GM12891 (cell line): ENCODE data around the gene ALK.

Experiments used
- DNase-seq: peaks from one replicate; pipeline ENCODE4 v3.0.0; 2011; ENCODE audit warnings: low spot score; ENCODE audit not compliant: insufficient read length
- FAIRE-seq: peaks from 2 replicates; lab custom pipeline; 2011; peaks lifted over from hg19 to GRCh38; lab: Jason Lieb, UNC
- PAX5 ChIP-seq: IDR thresholded peaks from 2 replicates; pipeline ENCODE4 v1.6.1; 2011; ENCODE audit warnings: low read length, moderate library complexity, mild to moderate bottlenecking; ENCODE audit not compliant: insufficient read depth, severe bottlenecking
- POLR2A ChIP-seq: IDR thresholded peaks from 2 replicates; pipeline ENCODE4 v1.6.1; 2011; ENCODE audit warnings: low read depth, low read length, control low read depth
- POLR2AphosphoS5 ChIP-seq: IDR thresholded peaks from 2 replicates; pipeline ENCODE4 v1.6.1; 2011; ENCODE audit warnings: low read depth, low read length, control low read depth
- POU2F2 ChIP-seq: IDR thresholded peaks from 2 replicates; pipeline ENCODE4 v1.6.1; 2011; ENCODE audit warnings: low read depth, mild to moderate bottlenecking, control low read depth, low read length, moderate library complexity
- SPI1 ChIP-seq: IDR thresholded peaks from 2 replicates; pipeline ENCODE4 v1.6.1; 2011; ENCODE audit warnings: low read depth, low read length, control low read depth
- TAF1 ChIP-seq: IDR thresholded peaks from 2 replicates; pipeline ENCODE4 v1.6.1; 2011; ENCODE audit warnings: low read depth, low read length, control low read depth

Gene ALK

GRCh38 chr2:29573612-29574011 is 347.8 kb downstream of the ALK start:
- DNase-seq (no peak), FAIRE-seq (no peak)
- TF ChIP-seq PAX5 (no peak), POU2F2 (no peak), TAF1 (no peak), POLR2A (no peak)

GRCh38 chr2:29573147-29573546 is 348.2 kb downstream of the ALK start:
- no peak for FAIRE-seq
- no peak for TF ChIP-seq POLR2A
- TF ChIP-seq SPI1, result no peak
- no peak for TF ChIP-seq POU2F2
- TF ChIP-seq TAF1, result no peak
- no peak for TF ChIP-seq PAX5
- no peak for DNase-seq

- FAIRE-seq, result no peak
- DNase-seq, result no peak
- TF ChIP-seq POLR2A, result no peak
- TF ChIP-seq TAF1, result no peak
- TF ChIP-seq PAX5, result no peak
- no peak for TF ChIP-seq SPI1
- TF ChIP-seq POLR2AphosphoS5, result no peak
- TF ChIP-seq POU2F2, result no peak
Observed at GRCh38 chr2:29570539-29570938, 350.8 kb downstream of the ALK start.

- no peak for FAIRE-seq
- DNase-seq, result no peak
- TF ChIP-seq POLR2A, result no peak
- TF ChIP-seq POU2F2, result no peak
- no peak for TF ChIP-seq TAF1
- no peak for TF ChIP-seq SPI1
- TF ChIP-seq PAX5, result no peak
Observed at GRCh38 chr2:29567906-29568520, 353.4 kb downstream of the ALK start.

- FAIRE-seq, result no peak
- TF ChIP-seq POU2F2 (no peak), SPI1 (no peak)
Observed at GRCh38 chr2:29563697-29564096, 357.7 kb downstream of the ALK start.

GRCh38 chr2:29562896-29563295 is 358.5 kb downstream of the ALK start:
- no peak for DNase-seq
- no peak for TF ChIP-seq POLR2A
- no peak for TF ChIP-seq PAX5
- no peak for TF ChIP-seq TAF1
- no peak for TF ChIP-seq POLR2AphosphoS5
- no peak for TF ChIP-seq POU2F2
- TF ChIP-seq SPI1, result no peak
- FAIRE-seq, result no peak

More at GRCh38 chr2:29563697-29564096, 357.7 kb downstream of the ALK start:
- no peak for DNase-seq

GRCh38 chr2:29562319-29562718 is 359.1 kb downstream of the ALK start:
- FAIRE-seq (no peak), DNase-seq (no peak)
- TF ChIP-seq POU2F2 (no peak), SPI1 (no peak), TAF1 (no peak), POLR2AphosphoS5 (no peak)

GRCh38 chr2:29561628-29562027 is 359.8 kb downstream of the ALK start:
- TF ChIP-seq PAX5 (no peak), TAF1 (no peak), POU2F2 (no peak), SPI1 (no peak), POLR2A (no peak), POLR2AphosphoS5 (no peak)
- no peak for DNase-seq
- no peak for FAIRE-seq

GRCh38 chr2:29561181-29561580 is 360.2 kb downstream of the ALK start:
- TF ChIP-seq POU2F2 (no peak), POLR2A (no peak), POLR2AphosphoS5 (no peak), TAF1 (no peak), PAX5 (no peak), SPI1 (no peak)
- FAIRE-seq, result no peak
- no peak for DNase-seq

- DNase-seq (no peak), FAIRE-seq (no peak)
- TF ChIP-seq TAF1, result no peak
- TF ChIP-seq POLR2AphosphoS5, result no peak
- TF ChIP-seq POLR2A, result no peak
- TF ChIP-seq POU2F2, result no peak
- no peak for TF ChIP-seq PAX5
- no peak for TF ChIP-seq SPI1
Observed at GRCh38 chr2:29560566-29560965, 360.8 kb downstream of the ALK start.

- TF ChIP-seq POLR2AphosphoS5 (no peak), SPI1 (no peak), PAX5 (no peak), POLR2A (no peak), TAF1 (no peak), POU2F2 (no peak)
- FAIRE-seq, result no peak
- DNase-seq, result no peak
Observed at GRCh38 chr2:29560030-29560429, 361.4 kb downstream of the ALK start.
